Lung (tissue), 12 donors: ENCODE data around the gene NOP9. TPM values are rescaled to one million over a fixed set of nuclear protein-coding genes. Genes with fewer than 3 reads are reported as not detected.
A peak's percentile ranks its signal among the peaks of the same experiment; 100 is the strongest.

ENCODE experiments used
- ATAC-seq: fragments of 200-7000 bp; cut with Tn5 transposase; one replicate; pipeline ENCODE4 v1.9.1; 2020; ENCODE audit warnings: moderate number of reproducible peaks; ENCODE audit not compliant: insufficient read depth, low FRiP score
- DNase-seq, 3 donors: peaks; one replicate each; pipeline ENCODE4 v3.0.0-alpha.2; 2013 to 2017
- H3K27ac ChIP-seq, 2 donors: one replicate each; pipeline ENCODE4 v1.5.1; 2013; ENCODE audit warnings: mild to moderate bottlenecking in 2 of 2, moderate library complexity in 2 of 2, control low read depth in 1 of 2, inconsistent platforms in 1 of 2, low read depth in 1 of 2, low read length in 1 of 2
- H3K27me3 ChIP-seq, 3 donors: one replicate each; pipeline ENCODE4 v1.5.1; 2013; ENCODE audit warnings: low read length in 2 of 3; ENCODE audit not compliant: control insufficient read depth in 3 of 3, insufficient read depth in 3 of 3
- H3K36me3 ChIP-seq, 4 donors: one replicate each; pipeline ENCODE4 v1.5.1; 2013; ENCODE audit warnings: low read length in 4 of 4, mild to moderate bottlenecking in 1 of 4, moderate library complexity in 1 of 4; ENCODE audit not compliant: control insufficient read depth in 4 of 4, insufficient read depth in 4 of 4
- H3K4me1 ChIP-seq, 5 donors: one replicate each; pipeline ENCODE4 v1.5.1; 2013; ENCODE audit warnings: low read length in 5 of 5, mild to moderate bottlenecking in 2 of 5, moderate library complexity in 1 of 5; ENCODE audit not compliant: control insufficient read depth in 5 of 5, insufficient read depth in 5 of 5
- H3K4me3 ChIP-seq: one replicate; pipeline ENCODE4 v1.5.1; 2013; ENCODE audit warnings: mild to moderate bottlenecking, control low read depth, moderate library complexity
- H3K9ac ChIP-seq, 2 donors: one replicate each; pipeline ENCODE4 v1.5.1; 2013; ENCODE audit warnings: low read length in 2 of 2, control low read depth in 1 of 2; ENCODE audit not compliant: insufficient read depth in 1 of 2
- H3K9me3 ChIP-seq, 4 donors: one replicate each; pipeline ENCODE4 v1.5.1; 2013; ENCODE audit warnings: low read length in 3 of 4, mild to moderate bottlenecking in 1 of 4, moderate library complexity in 1 of 4; ENCODE audit not compliant: control insufficient read depth in 4 of 4, insufficient read depth in 3 of 4
- CTCF ChIP-seq: IDR thresholded peaks from 2 replicates; pipeline ENCODE4 v1.5.1; 2012; ENCODE audit warnings: mild to moderate bottlenecking; ENCODE audit errors: control extremely low read depth, extremely low read depth
- WGBS, 2 donors: extraction: QIAGEN DNeasy Blood & Tissue Kit; methylation state at CpG; one replicate each; pipeline ENCODE4 v1.1.7; 2013; 5-methylcytosine and 5-hydroxymethylcytosine counted together
- polyA plus RNA-seq, 2 donors: library from polyadenylated mRNA; stranded (reverse); fragments of 200-250 nt; gene quantifications; one replicate each; pipeline ENCODE4 v1.2.1, GENCODE V29; 2013
- total RNA-seq, 2 donors: library from RNA; depleted of rRNA in 1 of 2; stranded (reverse); fragments of >200 nt in 1 of 2; gene quantifications; one replicate each; pipeline ENCODE4 v1.2.1, GENCODE V29; 2014 to 2021
- donor health status: control.
- donor health status: control.
- donor health status: Bipolar disorder and iron deficiency.
- donor health status: healthy.
- donor health status: DM: yes; HTN: yes; CAD: no.

NOP9 gene
- total and polyA plus RNA-seq, 4 donors, result 12.1 to 25.9 (median 13.8) TPM

- Histone ChIP-seq H3K9ac (no peak overlapping the region), H3K27ac (peak overlapping the region in 1 of 2 donors; percentile 70), H3K4me1 (peaks cover 2 to 45% (median 8%) of the 10 kb centered on the region in 5 donors), H3K9me3 (no peaks in the 10 kb centered on the region), H3K4me3 (no peak overlapping the region), H3K36me3 (no peaks in the 10 kb centered on the region), H3K27me3 (peaks cover 0 to 36% (median 23%) of the 10 kb centered on the region in 3 donors)
- no peak for DNase-seq
- WGBS, 2 donors, result 63 to 73% methylated on average over 10 of the region's 10 CpGs
- no peak for ATAC-seq
- no peak for TF ChIP-seq CTCF
These were observed 15.7 kb downstream of the NOP9 start for GRCh38 chr14:24315243-24315806.

DNA sequence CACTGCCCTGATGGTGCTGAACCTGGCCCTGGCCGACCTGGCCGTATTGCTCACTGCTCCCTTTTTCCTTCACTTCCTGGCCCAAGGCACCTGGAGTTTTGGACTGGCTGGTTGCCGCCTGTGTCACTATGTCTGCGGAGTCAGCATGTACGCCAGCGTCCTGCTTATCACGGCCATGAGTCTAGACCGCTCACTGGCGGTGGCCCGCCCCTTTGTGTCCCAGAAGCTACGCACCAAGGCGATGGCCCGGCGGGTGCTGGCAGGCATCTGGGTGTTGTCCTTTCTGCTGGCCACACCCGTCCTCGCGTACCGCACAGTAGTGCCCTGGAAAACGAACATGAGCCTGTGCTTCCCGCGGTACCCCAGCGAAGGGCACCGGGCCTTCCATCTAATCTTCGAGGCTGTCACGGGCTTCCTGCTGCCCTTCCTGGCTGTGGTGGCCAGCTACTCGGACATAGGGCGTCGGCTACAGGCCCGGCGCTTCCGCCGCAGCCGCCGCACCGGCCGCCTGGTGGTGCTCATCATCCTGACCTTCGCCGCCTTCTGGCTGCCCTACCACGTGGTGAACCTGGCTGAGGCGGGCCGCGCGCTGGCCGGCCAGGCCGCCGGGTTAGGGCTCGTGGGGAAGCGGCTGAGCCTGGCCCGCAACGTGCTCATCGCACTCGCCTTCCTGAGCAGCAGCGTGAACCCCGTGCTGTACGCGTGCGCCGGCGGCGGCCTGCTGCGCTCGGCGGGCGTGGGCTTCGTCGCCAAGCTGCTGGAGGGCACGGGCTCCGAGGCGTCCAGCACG lies 16.4 kb downstream of the NOP9 start:
- 47 to 72% methylated on average over 69 to 70 of the region's 70 CpGs for WGBS, 2 donors
- no peak for TF ChIP-seq CTCF
- no peaks in the 10 kb centered on the region for H3K36me3 ChIP-seq
- H3K9ac ChIP-seq, result no peak overlapping the region
- ATAC-seq, result peak; percentile 16
- H3K4me3 ChIP-seq, result no peak overlapping the region
- DNase-seq, result peak in 2 of 3 donors; percentile 45 to 46
- peak overlapping the region in 1 of 2 donors; percentile 70 for H3K27ac ChIP-seq
- H3K4me1 ChIP-seq, result peaks cover 0 to 41% (median 7%) of the 10 kb centered on the region in 5 donors
- peaks cover 0 to 36% (median 23%) of the 10 kb centered on the region in 3 donors for H3K27me3 ChIP-seq
- no peaks in the 10 kb centered on the region for H3K9me3 ChIP-seq

- no peak for ATAC-seq
- Histone ChIP-seq H3K27me3 (peaks cover 0 to 36% (median 23%) of the 10 kb centered on the region in 3 donors), H3K4me3 (no peak overlapping the region), H3K36me3 (no peaks in the 10 kb centered on the region), H3K27ac (peak overlapping the region; percentile 3 to 70), H3K9me3 (no peaks in the 10 kb centered on the region), H3K4me1 (peaks cover 0 to 39% (median 7%) of the 10 kb centered on the region in 5 donors), H3K9ac (no peak overlapping the region)
- TF ChIP-seq CTCF, result no peak
- DNase-seq, result no peak
- WGBS, 2 donors, result 55 to 64% methylated on average over 18 of the region's 18 CpGs
These were observed 16.9 kb downstream of the NOP9 start for GRCh38 chr14:24316597-24316950.
